Adrenal gland (tissue), 12 donors: Measurements from ENCODE around the gene NODAL. TPM values are rescaled to one million over a fixed set of nuclear protein-coding genes. Genes with fewer than 3 reads are reported as not detected.

Experiments used
- DNase-seq, 7 donors: peaks; one replicate each; pipeline ENCODE4 v3.0.0-alpha.2; 2019 to 2020
- H3K27ac ChIP-seq, 5 donors: fragments of 200-600 bp; sonication (generic) in 4 of 5; 1 replicate in 3 of 5; 2 replicates in 2 of 5; pipeline versions ENCODE4 v1.5.1 to v1.8.0; 2016 to 2020; ENCODE audit warnings: mild to moderate bottlenecking in 1 of 5
- H3K27me3 ChIP-seq: fragments of 200-600 bp; 2 replicates; pipeline ENCODE4 v1.8.0; 2021
- H3K36me3 ChIP-seq, 2 donors: fragments of 200-600 bp; replicated peaks in 1 of 2; 1 replicate in 1 of 2; 2 replicates in 1 of 2; pipeline versions ENCODE4 v1.5.1 to v1.8.0; 2018 to 2022
- H3K4me1 ChIP-seq, 2 donors: fragments of 200-600 bp; replicated peaks in 1 of 2; 1 replicate in 1 of 2; 2 replicates in 1 of 2; pipeline versions ENCODE4 v1.5.1 to v1.8.0; 2018 to 2021
- H3K4me3 ChIP-seq, 4 donors: fragments of 200-600 bp; sonication (generic) in 3 of 4; one replicate each; pipeline ENCODE4 v1.5.1; 2016 to 2018
- H3K9me3 ChIP-seq, 3 donors: fragments of 200-600 bp; sonication (generic) in 1 of 3; replicated peaks in 1 of 3; 1 replicate in 2 of 3; 2 replicates in 1 of 3; pipeline versions ENCODE4 v1.5.1 to v1.8.0; 2016 to 2021
- CTCF ChIP-seq, 6 experiments: fragments of 450-650 bp in 4 of 6; fragments of 200-600 bp in 2 of 6; sonication (generic) in 1 of 6; IDR thresholded peaks; 1 replicate in 5 of 6; 2 replicates in 1 of 6; pipeline versions ENCODE4 v1.5.1 to v1.8.0; 2016 to 2021; ENCODE audit warnings: antibody characterized with exemption in 6 of 6, mild to moderate bottlenecking in 2 of 6, moderate library complexity in 1 of 6
- POLR2A ChIP-seq, 2 donors: fragments of 450-650 bp; IDR thresholded peaks; one replicate each; pipeline ENCODE4 v1.6.1; 2017; ENCODE audit warnings: antibody characterized with exemption in 2 of 2, mild to moderate bottlenecking in 2 of 2, moderate library complexity in 1 of 2
- WGBS, 4 donors: extraction: QIAGEN DNeasy Blood & Tissue Kit in 2 of 4; methylation state at CpG; one replicate each; pipeline versions ENCODE4 v1.1.5 to v1.1.7; 2013 to 2017; 5-methylcytosine and 5-hydroxymethylcytosine counted together
- intact Hi-C, 2 donors: fragments of 100-400 bp; cut with DNase I; formaldehyde crosslinking; loops; one replicate each; pipeline versions ENCODE4 v1.14.1 to v1.15.0; 2022 to 2023
- polyA plus RNA-seq, 3 donors: library from polyadenylated mRNA; stranded (reverse); fragments of 200-250 nt in 2 of 3; fragments of 350-450 nt in 1 of 3; fragmentation: Illumina TruSeq in 1 of 3; extraction: RNeasy Lipid Tissue Mini Kit (QIAGEN cat#74804) in 1 of 3; gene quantifications; one replicate each; pipeline ENCODE4 v1.2.3, GENCODE V29; 2013 to 2014
- total RNA-seq, 9 donors: library from RNA; depleted of rRNA in 4 of 9; stranded (reverse); fragments of >200 nt in 4 of 9; fragments of 120-200 nt in 1 of 9; fragmentation: NEBNext Ultra II Directional in 1 of 9; extraction: Animal tissue kit (Norgen Biotek cat#: 25700) in 1 of 9; gene quantifications; one replicate each; pipeline versions ENCODE4 v1.1.0 to v1.2.4, GENCODE V29; 2013 to 2023
- donor health status: healthy with polysubstance abuse.
- donor health status: Bipolar disorder and iron deficiency.
- donor health status: DM: yes; HTN: yes; CAD: no.
- donor health status: DM: no; HTN: no; CAD: no.
- donor health status: DM: no; HTN: no; CAD: no.
- donor health status: DM: yes; HTN: yes; CAD: no.

Gene NODAL
- total and polyA plus RNA-seq, 12 donors: not detected

- Histone ChIP-seq H3K9me3 (no peaks in the 10 kb centered on the region), H3K4me3 (no peak overlapping the region), H3K27ac (peak overlapping the region in 2 of 5 donors; percentile 16 to 68), H3K4me1 (peaks cover 22 to 39% of the 10 kb centered on the region in 2 donors), H3K36me3 (peaks cover 0 to 41% of the 10 kb centered on the region in 2 donors), H3K27me3 (no peaks in the 10 kb centered on the region)
- no peak for DNase-seq
- TF ChIP-seq CTCF (IDR thresholded peaks at IDR 0.05): no peak
- intact Hi-C loops: no loop called here
- WGBS, 4 donors: 57 to 75% (median 63%) methylated on average over 3 of the region's 3 CpGs
Observed at GRCh38 chr10:70418713-70419112, 22.8 kb downstream of the NODAL start.

- H3K27me3 ChIP-seq: no peaks in the 10 kb centered on the region
- intact Hi-C loops: no loop called here
- WGBS, 4 donors: 27 to 67% (median 50%) methylated on average over 1 of the region's 1 CpG
- peak overlapping the region in 4 of 5 donors; percentile 10 to 68 (median 62) for H3K27ac ChIP-seq
- TF ChIP-seq POLR2A (IDR thresholded peaks at IDR 0.05) (peak in 1 of 2 donors; percentile 36), CTCF (IDR thresholded peaks at IDR 0.05) (no peak)
- DNase-seq: peak; percentile 59 to 71 (median 68)
- peaks cover 24 to 44% of the 10 kb centered on the region in 2 donors for H3K4me1 ChIP-seq
- H3K4me3 ChIP-seq: no peak overlapping the region
- H3K36me3 ChIP-seq: peaks cover 0 to 36% of the 10 kb centered on the region in 2 donors
- H3K9me3 ChIP-seq: no peaks in the 10 kb centered on the region
Observed at GRCh38 chr10:70418229-70418628, 23.3 kb downstream of the NODAL start.

- DNase-seq: no peak
- Histone ChIP-seq H3K36me3 (peaks cover 0 to 29% of the 10 kb centered on the region in 2 donors), H3K4me1 (peaks cover 30 to 44% of the 10 kb centered on the region in 2 donors), H3K27ac (peak overlapping the region in 3 of 5 donors; percentile 57 to 68 (median 68)), H3K4me3 (no peak overlapping the region), H3K27me3 (no peaks in the 10 kb centered on the region), H3K9me3 (no peaks in the 10 kb centered on the region)
- TF ChIP-seq POLR2A (IDR thresholded peaks at IDR 0.05) (no peak), CTCF (IDR thresholded peaks at IDR 0.05) (no peak)
- intact Hi-C loops: no loop called here
- WGBS, 4 donors: 93 to 100% (median 100%) methylated on average over 1 of the region's 1 CpG
Observed at GRCh38 chr10:70417568-70417967, 23.9 kb downstream of the NODAL start.

- Histone ChIP-seq H3K4me3 (no peak overlapping the region), H3K9me3 (no peaks in the 10 kb centered on the region), H3K4me1 (peaks cover 51 to 73% of the 10 kb centered on the region in 2 donors), H3K27ac (peak overlapping the region in 1 of 5 donors; percentile 17), H3K27me3 (no peaks in the 10 kb centered on the region), H3K36me3 (no peaks in the 10 kb centered on the region)
- 57 to 73% (median 60%) methylated on average over 4 of the region's 4 CpGs for WGBS, 4 donors
- DNase-seq: no peak
- TF ChIP-seq POLR2A (IDR thresholded peaks at IDR 0.05) (no peak), CTCF (IDR thresholded peaks at IDR 0.05) (no peak)
- intact Hi-C loops: no loop called here
Observed at GRCh38 chr10:70412356-70412755, 29.1 kb downstream of the NODAL start.
